WTC11 (cell line): ENCODE measurements around the gene UTP11. TPM values are rescaled to one million over a fixed set of nuclear protein-coding genes. Genes with fewer than 3 reads are reported as not detected.

Experiments
- ATAC-seq: fragments of 200-7000 bp; cut with Tn5 transposase; 2 replicates; pipeline ENCODE4 v1.10.0; 2021; ENCODE audit warnings: mild to moderate bottlenecking, moderate library complexity
- CTCF ChIA-PET: fragments of 300-600 bp; sonication (Branson Sonifier 250); formaldehyde crosslinking; loops from one replicate; lab custom pipeline; 2021; ENCODE audit warnings: antibody characterized with exemption; lab: Charles Lee
- POLR2A ChIA-PET: fragments of 350-600 bp; sonication (Branson Sonifier 250); formaldehyde crosslinking; loops from one replicate; lab custom pipeline; 2021; ENCODE audit warnings: antibody characterized with exemption; lab: Charles Lee
- DNase-seq: peaks from one replicate; pipeline ENCODE4 v3.0.0; 2021; ENCODE audit warnings: low spot score
- H3K27ac Mint-ChIP-seq: 2 replicates; pipeline ENCODE4 v1.8.0; 2021; ENCODE audit warnings: mixed read lengths
- H3K27me3 Mint-ChIP-seq: 2 replicates; pipeline ENCODE4 v1.8.0; 2021; ENCODE audit warnings: low read depth, mild to moderate bottlenecking, moderate library complexity, mixed read lengths
- H3K36me3 Mint-ChIP-seq: 2 replicates; pipeline ENCODE4 v1.8.0; 2021; ENCODE audit warnings: mixed read lengths
- H3K4me1 Mint-ChIP-seq: 2 replicates; pipeline ENCODE4 v1.8.0; 2022; ENCODE audit warnings: mixed read lengths
- H3K4me3 Mint-ChIP-seq: 2 replicates; pipeline ENCODE4 v1.8.0; 2021; ENCODE audit warnings: mild to moderate bottlenecking, moderate library complexity, mixed read lengths
- H3K9me3 Mint-ChIP-seq: 2 replicates; pipeline ENCODE4 v1.8.0; 2021; ENCODE audit warnings: mixed read lengths
- ARID4B ChIP-seq: sonication (generic); formaldehyde crosslinking; IDR thresholded peaks from 2 replicates; pipeline ENCODE4 v1.8.0; 2023; ENCODE audit warnings: missing genetic modification reagents, mild to moderate bottlenecking, borderline replicate concordance
- ATF3 ChIP-seq: sonication (generic); formaldehyde crosslinking; conservative IDR thresholded peaks from 2 replicates; pipeline ENCODE4 v1.8.1; 2022; ENCODE audit warnings: mild to moderate bottlenecking, missing genetic modification reagents
- ATF6 ChIP-seq: sonication (generic); formaldehyde crosslinking; IDR thresholded peaks from 2 replicates; pipeline ENCODE4 v1.8.1; 2023; ENCODE audit warnings: mild to moderate bottlenecking, missing genetic modification reagents
- CBFB ChIP-seq: sonication (generic); formaldehyde crosslinking; IDR thresholded peaks from 2 replicates; pipeline ENCODE4 v1.8.1; 2022; ENCODE audit warnings: mild to moderate bottlenecking, low read depth, missing genetic modification reagents
- EMX1 ChIP-seq: fragments of 250-450 bp; sonication (Bioruptor Pico); IDR thresholded peaks from 2 replicates; pipeline ENCODE4 v1.8.0; 2021; ENCODE audit warnings: mild to moderate bottlenecking
- ESRRA ChIP-seq: sonication (generic); formaldehyde crosslinking; IDR thresholded peaks from 2 replicates; pipeline ENCODE4 v1.8.1; 2022; ENCODE audit warnings: mild to moderate bottlenecking, missing genetic modification reagents, borderline replicate concordance
- FOXP1 ChIP-seq: sonication (generic); formaldehyde crosslinking; IDR thresholded peaks from 2 replicates; pipeline ENCODE4 v1.8.0; 2022; ENCODE audit warnings: missing genetic modification reagents, mild to moderate bottlenecking, moderate library complexity, borderline replicate concordance
- GABPB1 ChIP-seq: sonication (generic); formaldehyde crosslinking; IDR thresholded peaks from 2 replicates; pipeline ENCODE4 v1.8.1; 2023; ENCODE audit warnings: mild to moderate bottlenecking, missing genetic modification reagents
- GRHL2 ChIP-seq: fragments of 250-450 bp; sonication (Bioruptor Pico); IDR thresholded peaks from 2 replicates; pipeline ENCODE4 v1.8.0; 2022; ENCODE audit warnings: mild to moderate bottlenecking, moderate library complexity; ENCODE audit not compliant: insufficient replicate concordance, severe bottlenecking
- JUN ChIP-seq: sonication (generic); formaldehyde crosslinking; IDR thresholded peaks from 2 replicates; pipeline ENCODE4 v1.8.0; 2023; ENCODE audit warnings: mild to moderate bottlenecking, missing genetic modification reagents
- MAX ChIP-seq: sonication (generic); formaldehyde crosslinking; IDR thresholded peaks from 2 replicates; pipeline ENCODE4 v1.8.0; 2022; ENCODE audit warnings: mild to moderate bottlenecking, missing genetic modification reagents
- MXD4 ChIP-seq: fragments of 250-450 bp; sonication (Bioruptor Pico); IDR thresholded peaks from 2 replicates; pipeline ENCODE4 v1.8.0; 2021; ENCODE audit warnings: mild to moderate bottlenecking, moderate library complexity, borderline replicate concordance
- TCF7 ChIP-seq: sonication (generic); formaldehyde crosslinking; IDR thresholded peaks from 2 replicates; pipeline ENCODE4 v1.8.0; 2022; ENCODE audit warnings: mild to moderate bottlenecking, low read depth, missing genetic modification reagents, moderate library complexity
- TP53 ChIP-seq: sonication (generic); formaldehyde crosslinking; IDR thresholded peaks from 2 replicates; pipeline ENCODE4 v1.8.1; 2023; ENCODE audit warnings: mild to moderate bottlenecking, missing genetic modification reagents
- USF2 ChIP-seq: sonication (generic); formaldehyde crosslinking; IDR thresholded peaks from 2 replicates; pipeline ENCODE4 v1.8.1; 2023; ENCODE audit warnings: mild to moderate bottlenecking, missing genetic modification reagents, moderate library complexity
- ZNF232 ChIP-seq: sonication (generic); formaldehyde crosslinking; IDR thresholded peaks from 2 replicates; pipeline ENCODE4 v1.8.0; 2022; ENCODE audit warnings: mild to moderate bottlenecking, missing genetic modification reagents
- ZNF317 ChIP-seq: sonication (generic); formaldehyde crosslinking; IDR thresholded peaks from 2 replicates; pipeline ENCODE4 v1.8.1; 2023; ENCODE audit warnings: low read depth, mild to moderate bottlenecking, moderate library complexity, missing genetic modification reagents, borderline replicate concordance
- ZNF416 ChIP-seq: fragments of 250-450 bp; sonication (Bioruptor Pico); IDR thresholded peaks from 2 replicates; pipeline ENCODE4 v1.9.0; 2021; ENCODE audit warnings: mild to moderate bottlenecking, inconsistent platforms
- ZSCAN18 ChIP-seq: fragments of 250-450 bp; sonication (Bioruptor Pico); IDR thresholded peaks from 2 replicates; pipeline ENCODE4 v2.1.2; 2022; ENCODE audit warnings: mild to moderate bottlenecking, moderate library complexity
- total RNA-seq: library from RNA; stranded (reverse); gene quantifications from 3 replicates; pipeline ENCODE4 v1.2.3, GENCODE V29; 2021

Gene UTP11
- total RNA-seq, 1 experiment from 2014 or later, result 42.2 TPM

- ATAC-seq (no peak), DNase-seq (no peak)
- Mint-ChIP-seq H3K27ac (peak overlapping the region; percentile 93; the same call in 1 of the 2 replicates), H3K9me3 (no peaks in the 10 kb centered on the region), H3K27me3 (no peaks in the 10 kb centered on the region), H3K36me3 (peaks cover 10% of the 10 kb centered on the region), H3K4me1 (peaks cover 45% of the 10 kb centered on the region), H3K4me3 (no peak overlapping the region)
- TF ChIP-seq FOXP1 (CRISPR knock-in tag) (0 out of 2 replicates have a peak, but pooled peaks have one; percentile 35), EMX1 (CRISPR knock-in tag) (no peak)
- POLR2A ChIA-PET, result interaction anchor here (1.6 to 1.9 kb wide), 2 partner anchors 15 to 30 kb away, joined by 5 read pairs; partner anchors contain the start of gene UTP11
- CTCF ChIA-PET, result interaction anchor here (0.6 to 1.7 kb wide), 3 partner anchors 21 to 574 kb away, joined by 3 to 6 read pairs (median 3); no protein-coding TSS in a partner anchor
These were observed 15.1 kb upstream of the UTP11 start for GRCh38 chr1:37997256-37998088.

- ChIA-PET CTCF (no interaction called here), POLR2A (no interaction called here)
- TF ChIP-seq CBFB (CRISPR knock-in tag), result no peak
- no peak for TF ChIP-seq ESRRA (CRISPR knock-in tag)
- TF ChIP-seq FOXP1 (CRISPR knock-in tag), result no peak
- no peak for TF ChIP-seq USF2 (CRISPR knock-in tag)
- TF ChIP-seq ZNF416 (CRISPR knock-in tag), result no peak
- TF ChIP-seq ZNF317 (CRISPR knock-in tag), result no peak
- no peak for TF ChIP-seq GABPB1 (CRISPR knock-in tag)
- TF ChIP-seq ATF3, result no peak
- no peak for TF ChIP-seq MXD4 (CRISPR knock-in tag)
- no peak for TF ChIP-seq MAX (CRISPR knock-in tag)
- no peak for TF ChIP-seq ZNF232 (CRISPR knock-in tag)
- TF ChIP-seq TCF7 (CRISPR knock-in tag), result no peak
- no peak for TF ChIP-seq JUN
- no peak for TF ChIP-seq TP53
- no peak for TF ChIP-seq ARID4B (CRISPR knock-in tag)
- TF ChIP-seq ZSCAN18 (CRISPR knock-in tag), result no peak
- TF ChIP-seq ATF6, result no peak
- TF ChIP-seq GRHL2 (CRISPR knock-in tag), result no peak
- peaks cover 46% of the 10 kb centered on the region for H3K4me1 Mint-ChIP-seq
- H3K4me3 Mint-ChIP-seq, result no peak overlapping the region
- no peak for DNase-seq
- H3K9me3 Mint-ChIP-seq, result no peaks in the 10 kb centered on the region
- H3K27ac Mint-ChIP-seq, result peak overlapping the region; percentile 70
- ATAC-seq, result no peak
- no peaks in the 10 kb centered on the region for H3K27me3 Mint-ChIP-seq
- peaks cover 10% of the 10 kb centered on the region for H3K36me3 Mint-ChIP-seq
These were observed 14.3 kb upstream of the UTP11 start for GRCh38 chr1:37998089-37998808.
